Measurements from ENCODE around the gene PRIMA1. TPM values are rescaled to one million over a fixed set of nuclear protein-coding genes. Genes with fewer than 3 reads are reported as not detected.

The PRIMA1 gene
- polyA plus RNA-seq, 3 donors = not detected

- Histone ChIP-seq H3K27ac (ENCODE audit: low read depth in 1 of 2, low read length in 2 of 2) (no peak overlapping the region), H2AFZ (ENCODE audit: insufficient read depth, low read depth, low read length, poor library complexity, severe bottlenecking) (no peak overlapping the region), H3K4me2 (replicated peaks; ENCODE audit: extremely low read depth, low read length, poor library complexity, severe bottlenecking) (no peak overlapping the region), H4K20me1 (ENCODE audit: insufficient read depth, low read length) (no peaks in the 10 kb centered on the region), H3K4me3 (replicated peaks in 1 of 3; ENCODE audit: low read depth in 2 of 3, low read length in 3 of 3) (no peak overlapping the region), H3K27me3 (ENCODE audit: control insufficient read depth in 2 of 2, insufficient read depth in 2 of 2, low read length in 2 of 2) (no peaks in the 10 kb centered on the region), H3K9me3 (replicated peaks in 1 of 2; ENCODE audit: control insufficient read depth in 1 of 2, insufficient read depth in 1 of 2, low read length in 2 of 2) (no peaks in the 10 kb centered on the region), H3K4me1 (ENCODE audit: control insufficient read depth in 1 of 2, insufficient read depth in 2 of 2, low read length in 2 of 2) (no peaks in the 10 kb centered on the region), H3K79me2 (ENCODE audit: insufficient read depth, low read length) (no peaks in the 10 kb centered on the region), H3K36me3 (replicated peaks in 1 of 2; ENCODE audit: control insufficient read depth in 1 of 2, insufficient read depth in 2 of 2, low read length in 2 of 2) (no peaks in the 10 kb centered on the region), H3K9ac (ENCODE audit: insufficient read depth, low read length, poor library complexity, severe bottlenecking) (no peak overlapping the region)
- no peaks in the 10 kb centered on the region for H3K36me3 Mint-ChIP-seq
- no peaks in the 10 kb centered on the region for H3K9me3 Mint-ChIP-seq
- intact Hi-C loops (cut with micrococcal nuclease) = no loop called here
- H3K27ac Mint-ChIP-seq = no peak overlapping the region
- no peaks in the 10 kb centered on the region for H3K4me1 Mint-ChIP-seq
- TF ChIP-seq CTCF (IDR thresholded peaks at IDR 0.05) = no peak
- WGBS (ENCODE audit: insufficient coverage) = 76% methylated on average over 9 of the region's 9 CpGs
- no peak overlapping the region for H3K4me3 Mint-ChIP-seq
- H3K27me3 Mint-ChIP-seq (ENCODE audit: low read depth in 3 of 3) = peaks cover 2 to 7% (median 7%) of the 10 kb centered on the region in 3 donors
- no peak for DNase-seq
These were observed 76.0 kb downstream of the PRIMA1 start for GRCh38 chr14:93712079-93712837.

GRCh38 chr14:93709249-93709648 is 79.0 kb downstream of the PRIMA1 start:
- H3K36me3 ChIP-seq (replicated peaks in 1 of 2; ENCODE audit: control insufficient read depth in 1 of 2, insufficient read depth in 2 of 2, low read length in 2 of 2) = no peaks in the 10 kb centered on the region
- no peaks in the 10 kb centered on the region for H3K36me3 Mint-ChIP-seq
- H3K27ac Mint-ChIP-seq = no peak overlapping the region
- H3K79me2 ChIP-seq (ENCODE audit: insufficient read depth, low read length) = no peaks in the 10 kb centered on the region
- peaks cover 0 to 7% (median 4%) of the 10 kb centered on the region in 3 donors for H3K27me3 Mint-ChIP-seq (ENCODE audit: low read depth in 3 of 3)
- no peak overlapping the region for H3K27ac ChIP-seq (ENCODE audit: low read depth in 1 of 2, low read length in 2 of 2)
- no peak for DNase-seq
- no peak overlapping the region for H3K4me3 ChIP-seq (replicated peaks in 1 of 3; ENCODE audit: low read depth in 2 of 3, low read length in 3 of 3)
- intact Hi-C loops (cut with micrococcal nuclease) = no loop called here
- H4K20me1 ChIP-seq (ENCODE audit: insufficient read depth, low read length) = no peaks in the 10 kb centered on the region
- H2AFZ ChIP-seq (ENCODE audit: insufficient read depth, low read depth, low read length, poor library complexity, severe bottlenecking) = no peak overlapping the region
- WGBS (ENCODE audit: insufficient coverage) = 100% methylated on average over 1 of the region's 4 CpGs
- H3K9me3 Mint-ChIP-seq = no peaks in the 10 kb centered on the region
- TF ChIP-seq CTCF (IDR thresholded peaks at IDR 0.05) = no peak
- no peaks in the 10 kb centered on the region for H3K27me3 ChIP-seq (ENCODE audit: control insufficient read depth in 2 of 2, insufficient read depth in 2 of 2, low read length in 2 of 2)
- no peak overlapping the region for H3K4me3 Mint-ChIP-seq
- H3K4me1 Mint-ChIP-seq = no peaks in the 10 kb centered on the region
- H3K9ac ChIP-seq (ENCODE audit: insufficient read depth, low read length, poor library complexity, severe bottlenecking) = no peak overlapping the region
- no peaks in the 10 kb centered on the region for H3K4me1 ChIP-seq (ENCODE audit: control insufficient read depth in 1 of 2, insufficient read depth in 2 of 2, low read length in 2 of 2)
- H3K4me2 ChIP-seq (replicated peaks; ENCODE audit: extremely low read depth, low read length, poor library complexity, severe bottlenecking) = no peak overlapping the region
- no peaks in the 10 kb centered on the region for H3K9me3 ChIP-seq (replicated peaks in 1 of 2; ENCODE audit: control insufficient read depth in 1 of 2, insufficient read depth in 1 of 2, low read length in 2 of 2)
